Neural cell (in vitro differentiated cells): ENCODE data around the gene AGPAT4. TPM values are rescaled to one million over a fixed set of nuclear protein-coding genes. Genes with fewer than 3 reads are reported as not detected.

Experiments used
- H2AFZ ChIP-seq: fragments of 200-600, 300-800 bp; sonication (generic), shearing (Covaris generic); 2 replicates; pipeline ENCODE4 v1.6.0; 2014; ENCODE audit warnings: low read depth, mild to moderate bottlenecking, antibody characterized with exemption, low read length, moderate library complexity
- H3F3A ChIP-seq: fragments of 200-600 bp; shearing (Covaris generic); 2 replicates; pipeline ENCODE4 v1.6.1; 2016; ENCODE audit warnings: mild to moderate bottlenecking, moderate library complexity, mixed read lengths, antibody characterized with exemption, low read length; ENCODE audit not compliant: insufficient read depth, poor library complexity, severe bottlenecking
- H3K27ac ChIP-seq: fragments of 200-600, 300-800 bp; sonication (generic), shearing (Covaris generic); 2 replicates; pipeline ENCODE4 v1.5.1; 2014; ENCODE audit warnings: mild to moderate bottlenecking, low read length, moderate library complexity
- H3K27me3 ChIP-seq: fragments of 300-800, 200-600 bp; sonication (generic), shearing (Covaris generic); 2 replicates; pipeline ENCODE4 v1.6.0; 2014; ENCODE audit warnings: mild to moderate bottlenecking, low read depth, low read length, moderate library complexity; ENCODE audit not compliant: insufficient read depth
- H3K36me3 ChIP-seq: fragments of 300-800, 200-600 bp; sonication (generic), shearing (Covaris generic); 2 replicates; pipeline ENCODE4 v1.5.1; 2014; ENCODE audit warnings: mild to moderate bottlenecking, antibody characterized with exemption, low read length, moderate library complexity; ENCODE audit not compliant: insufficient read depth
- H3K4me2 ChIP-seq: fragments of 300-800, 200-600 bp; sonication (generic), shearing (Covaris generic); 2 replicates; pipeline ENCODE4 v1.6.0; 2014; ENCODE audit warnings: mild to moderate bottlenecking, low read length
- H3K4me3 ChIP-seq: fragments of 300-800, 200-600 bp; sonication (generic), shearing (Covaris generic); 2 replicates; pipeline ENCODE4 v1.5.1; 2014; ENCODE audit warnings: mild to moderate bottlenecking, low read length, moderate library complexity
- H3K79me2 ChIP-seq: fragments of 200-600 bp; shearing (Covaris generic); replicated peaks from 2 replicates; pipeline ENCODE4 v1.6.0; 2014; ENCODE audit warnings: mild to moderate bottlenecking, low read length, moderate library complexity; ENCODE audit not compliant: insufficient read depth
- H3K9ac ChIP-seq: fragments of 300-800, 200-600 bp; sonication (generic), shearing (Covaris generic); 2 replicates; pipeline ENCODE4 v1.6.1; 2016; ENCODE audit warnings: mild to moderate bottlenecking, low read length, mixed read lengths
- H3K9me2 ChIP-seq: fragments of 200-600 bp; shearing (Covaris generic); 2 replicates; pipeline ENCODE4 v1.6.1; 2016; ENCODE audit warnings: mild to moderate bottlenecking, low read length, mixed read lengths; ENCODE audit not compliant: insufficient read depth
- H3K9me3 ChIP-seq: fragments of 200-600, 300-800 bp; sonication (generic), shearing (Covaris generic); 2 replicates; pipeline ENCODE4 v1.6.1; 2016; ENCODE audit warnings: mild to moderate bottlenecking, mixed run types, low read length, moderate library complexity, mixed read lengths
- H4K20me1 ChIP-seq: fragments of 200-600 bp; shearing (Covaris generic); 2 replicates; pipeline ENCODE4 v1.6.1; 2016; ENCODE audit warnings: mild to moderate bottlenecking, mixed run types; ENCODE audit not compliant: insufficient read depth
- CTCF ChIP-seq: fragments of 450-650 bp; IDR thresholded peaks from 2 replicates; pipeline ENCODE4 v1.5.1; 2014; ENCODE audit warnings: antibody characterized with exemption, mild to moderate bottlenecking, moderate library complexity; ENCODE audit not compliant: poor library complexity, severe bottlenecking
- EP300 ChIP-seq: fragments of 450-650 bp; conservative IDR thresholded peaks from 2 replicates; pipeline ENCODE4 v1.6.1; 2014; ENCODE audit warnings: antibody characterized with exemption, mild to moderate bottlenecking, moderate library complexity; ENCODE audit not compliant: poor library complexity, severe bottlenecking
- EZH2 ChIP-seq: fragments of 200-600, 300-800 bp; shearing (Covaris generic), sonication (generic); IDR thresholded peaks from 2 replicates; pipeline ENCODE4 v1.6.1; 2014; ENCODE audit warnings: antibody characterized with exemption, low read length, borderline replicate concordance, mild to moderate bottlenecking; ENCODE audit not compliant: insufficient read depth, poor library complexity, severe bottlenecking
- MXI1 ChIP-seq: fragments of 450-650 bp; conservative IDR thresholded peaks from 2 replicates; pipeline ENCODE4 v1.6.1; 2014; ENCODE audit warnings: antibody characterized with exemption, mild to moderate bottlenecking; ENCODE audit not compliant: poor library complexity, severe bottlenecking
- POLR2AphosphoS5 ChIP-seq: IDR thresholded peaks from 2 replicates; pipeline ENCODE4 v1.6.1; 2012
- RAD21 ChIP-seq: fragments of 450-650 bp; conservative IDR thresholded peaks from 2 replicates; pipeline ENCODE4 v1.6.1; 2014; ENCODE audit warnings: antibody characterized with exemption, mild to moderate bottlenecking, moderate library complexity
- REST ChIP-seq: IDR thresholded peaks from 2 replicates; pipeline ENCODE4 v1.6.1; 2012; ENCODE audit warnings: borderline replicate concordance
- SMC3 ChIP-seq: fragments of 450-650 bp; conservative IDR thresholded peaks from 2 replicates; pipeline ENCODE4 v1.6.1; 2014; ENCODE audit warnings: antibody characterized with exemption, mild to moderate bottlenecking, moderate library complexity; ENCODE audit not compliant: poor library complexity
- TAF1 ChIP-seq: IDR thresholded peaks from 2 replicates; pipeline ENCODE4 v1.6.1; 2012; ENCODE audit warnings: low read depth
- polyA plus RNA-seq: library from polyadenylated mRNA; depleted of rRNA; stranded (reverse); fragments of >200 nt; gene quantifications from 2 replicates; pipeline ENCODE4 v1.2.3, GENCODE V29; 2014

Gene AGPAT4
- polyA plus RNA-seq, 1 donor from 2014 or later, result 42.6 TPM

GRCh38 chr6:161281092-161281491 is 7.2 kb upstream of the AGPAT4 start:
- no peaks in the 10 kb centered on the region for H4K20me1 ChIP-seq
- no peak overlapping the region for H3K27ac ChIP-seq
- no peaks in the 10 kb centered on the region for H3K9me2 ChIP-seq
- no peak overlapping the region for H3K4me2 ChIP-seq
- H3K9me3 ChIP-seq, result no peaks in the 10 kb centered on the region
- H3K4me3 ChIP-seq, result no peak overlapping the region
- H3K27me3 ChIP-seq, result no peaks in the 10 kb centered on the region
- TF ChIP-seq SMC3 (no peak), RAD21 (no peak)
- no peak overlapping the region for H2AFZ ChIP-seq
- no peaks in the 10 kb centered on the region for H3F3A ChIP-seq
- H3K36me3 ChIP-seq, result no peaks in the 10 kb centered on the region
- no peak overlapping the region for H3K9ac ChIP-seq
- no peaks in the 10 kb centered on the region for H3K79me2 ChIP-seq

GRCh38 chr6:161279677-161280415 is 6.0 kb upstream of the AGPAT4 start:
- H3K79me2 ChIP-seq, result peaks cover 7% of the 10 kb centered on the region
- H4K20me1 ChIP-seq, result no peaks in the 10 kb centered on the region
- no peaks in the 10 kb centered on the region for H3K36me3 ChIP-seq
- no peak for TF ChIP-seq POLR2AphosphoS5
- no peak for TF ChIP-seq REST
- TF ChIP-seq EP300, result no peak
- TF ChIP-seq CTCF, result no peak
- TF ChIP-seq SMC3, result no peak
- no peak for TF ChIP-seq MXI1
- TF ChIP-seq EZH2, result no peak
- TF ChIP-seq TAF1, result no peak
- TF ChIP-seq RAD21, result no peak
- no peaks in the 10 kb centered on the region for H3K9me3 ChIP-seq
- no peaks in the 10 kb centered on the region for H3K27me3 ChIP-seq
- H3F3A ChIP-seq, result no peaks in the 10 kb centered on the region
- H2AFZ ChIP-seq, result no peak overlapping the region
- no peak overlapping the region for H3K9ac ChIP-seq
- H3K4me2 ChIP-seq, result no peak overlapping the region
- H3K4me3 ChIP-seq, result no peak overlapping the region
- no peak overlapping the region for H3K27ac ChIP-seq
- H3K9me2 ChIP-seq, result no peaks in the 10 kb centered on the region
